HK-2 (cell line): ENCODE data around the gene CCDC91.

Experiments used
- DNase-seq: peaks from one replicate; pipeline ENCODE4 v3.0.0-alpha.2; 2018; ENCODE audit not compliant: unreplicated experiment

Gene CCDC91

GRCh38 chr12:28582672-28583376 lies 392.6 kb downstream of the CCDC91 start:
- no peak for DNase-seq

GRCh38 chr12:28583701-28584261 lies 393.5 kb downstream of the CCDC91 start:
- peak; percentile 25 for DNase-seq

- DNase-seq, result no peak
These were observed 394.9 kb downstream of the CCDC91 start for GRCh38 chr12:28585146-28585545.

GRCh38 chr12:28586481-28586880 lies 396.2 kb downstream of the CCDC91 start:
- DNase-seq, result no peak

- DNase-seq, result no peak
These were observed 401.6 kb downstream of the CCDC91 start for GRCh38 chr12:28591831-28592230.
